HL-60 (cell line): Measurements from ENCODE around the gene ANO2.

Experiments used
- DNase-seq, 2 experiments: peaks; one replicate each; pipeline ENCODE4 v3.0.0-alpha.2; 2010 to 2020; ENCODE audit warnings: low read depth in 1 of 2, low spot score in 1 of 2
- H3K27ac ChIP-seq: fragments of 250-450 bp; sonication (Bioruptor Pico); replicated peaks from 2 replicates; pipeline ENCODE4 v1.5.1; 2020; ENCODE audit warnings: mild to moderate bottlenecking, moderate library complexity
- H3K27me3 ChIP-seq: fragments of 250-450 bp; sonication (Bioruptor Pico); 2 replicates; pipeline ENCODE4 v1.5.1; 2021; ENCODE audit warnings: mild to moderate bottlenecking, moderate library complexity; ENCODE audit not compliant: insufficient read depth, poor library complexity, severe bottlenecking
- H3K4me3 ChIP-seq: replicated peaks from 2 replicates; pipeline ENCODE4 v1.5.1; 2011; ENCODE audit warnings: mild to moderate bottlenecking, control low read depth, low read length; ENCODE audit not compliant: insufficient read depth
- GABPA ChIP-seq: IDR thresholded peaks from 2 replicates; pipeline ENCODE4 v1.6.1; 2012; ENCODE audit warnings: low read depth
- POLR2AphosphoS5 ChIP-seq: IDR thresholded peaks from 2 replicates; pipeline ENCODE4 v1.6.1; 2012; ENCODE audit warnings: low read depth
- SPI1 ChIP-seq: IDR thresholded peaks from 2 replicates; pipeline ENCODE4 v1.6.1; 2012; ENCODE audit warnings: low read depth, mild to moderate bottlenecking, borderline replicate concordance
- TF ChIP-seq, protein P1 (sequence below): IDR thresholded peaks from 2 replicates; pipeline ENCODE4 v1.6.1; 2012; ENCODE audit warnings: low read depth; ENCODE audit not compliant: insufficient replicate concordance
- TF ChIP-seq, protein P2 (sequence below): IDR thresholded peaks from one replicate; pipeline ENCODE4 v1.5.1; 2011; ENCODE audit warnings: low read length, control low read depth, inconsistent platforms; ENCODE audit not compliant: insufficient read depth

Gene ANO2

DNA sequence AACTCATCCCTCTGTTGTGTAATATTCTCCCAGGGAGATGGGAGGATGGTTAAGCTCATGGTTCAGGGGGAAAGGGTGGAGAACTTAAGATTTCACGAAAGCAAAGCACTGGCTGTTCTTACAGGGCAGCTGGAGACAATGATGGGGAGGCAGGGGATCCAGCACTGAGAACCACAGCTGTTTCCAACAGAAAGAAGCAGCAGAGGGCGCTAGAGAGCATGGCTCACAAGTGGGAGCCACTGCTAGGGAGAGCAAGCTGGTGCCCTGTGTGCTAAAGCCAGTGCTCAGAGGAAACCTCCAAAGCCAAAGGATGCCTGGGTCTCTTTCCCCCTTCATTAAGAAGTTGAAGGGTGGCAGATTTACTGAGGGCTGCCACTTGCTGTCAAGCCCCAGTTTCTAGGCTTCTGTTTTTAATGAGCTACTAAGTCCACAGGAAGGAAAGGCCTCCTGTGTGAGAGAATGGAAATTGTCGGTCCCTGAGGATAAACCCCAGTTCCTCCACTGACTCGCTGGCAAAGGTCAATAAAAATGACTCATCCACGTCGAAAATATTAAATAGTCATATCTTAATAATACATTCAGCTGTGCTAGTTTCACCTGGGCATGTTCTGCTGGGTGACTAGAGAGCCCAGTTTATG lies 199.7 kb downstream of the ANO2 start:
- Histone ChIP-seq H3K27ac (no peak overlapping the region), H3K4me3 (no peak overlapping the region), H3K27me3 (peaks cover 2% of the 10 kb centered on the region)
- TF ChIP-seq GABPA (no peak), POLR2AphosphoS5 (no peak), SPI1 (no peak)
- TF ChIP-seq, protein P1, sequence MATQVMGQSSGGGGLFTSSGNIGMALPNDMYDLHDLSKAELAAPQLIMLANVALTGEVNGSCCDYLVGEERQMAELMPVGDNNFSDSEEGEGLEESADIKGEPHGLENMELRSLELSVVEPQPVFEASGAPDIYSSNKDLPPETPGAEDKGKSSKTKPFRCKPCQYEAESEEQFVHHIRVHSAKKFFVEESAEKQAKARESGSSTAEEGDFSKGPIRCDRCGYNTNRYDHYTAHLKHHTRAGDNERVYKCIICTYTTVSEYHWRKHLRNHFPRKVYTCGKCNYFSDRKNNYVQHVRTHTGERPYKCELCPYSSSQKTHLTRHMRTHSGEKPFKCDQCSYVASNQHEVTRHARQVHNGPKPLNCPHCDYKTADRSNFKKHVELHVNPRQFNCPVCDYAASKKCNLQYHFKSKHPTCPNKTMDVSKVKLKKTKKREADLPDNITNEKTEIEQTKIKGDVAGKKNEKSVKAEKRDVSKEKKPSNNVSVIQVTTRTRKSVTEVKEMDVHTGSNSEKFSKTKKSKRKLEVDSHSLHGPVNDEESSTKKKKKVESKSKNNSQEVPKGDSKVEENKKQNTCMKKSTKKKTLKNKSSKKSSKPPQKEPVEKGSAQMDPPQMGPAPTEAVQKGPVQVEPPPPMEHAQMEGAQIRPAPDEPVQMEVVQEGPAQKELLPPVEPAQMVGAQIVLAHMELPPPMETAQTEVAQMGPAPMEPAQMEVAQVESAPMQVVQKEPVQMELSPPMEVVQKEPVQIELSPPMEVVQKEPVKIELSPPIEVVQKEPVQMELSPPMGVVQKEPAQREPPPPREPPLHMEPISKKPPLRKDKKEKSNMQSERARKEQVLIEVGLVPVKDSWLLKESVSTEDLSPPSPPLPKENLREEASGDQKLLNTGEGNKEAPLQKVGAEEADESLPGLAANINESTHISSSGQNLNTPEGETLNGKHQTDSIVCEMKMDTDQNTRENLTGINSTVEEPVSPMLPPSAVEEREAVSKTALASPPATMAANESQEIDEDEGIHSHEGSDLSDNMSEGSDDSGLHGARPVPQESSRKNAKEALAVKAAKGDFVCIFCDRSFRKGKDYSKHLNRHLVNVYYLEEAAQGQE: no peak
- TF ChIP-seq, protein P2, sequence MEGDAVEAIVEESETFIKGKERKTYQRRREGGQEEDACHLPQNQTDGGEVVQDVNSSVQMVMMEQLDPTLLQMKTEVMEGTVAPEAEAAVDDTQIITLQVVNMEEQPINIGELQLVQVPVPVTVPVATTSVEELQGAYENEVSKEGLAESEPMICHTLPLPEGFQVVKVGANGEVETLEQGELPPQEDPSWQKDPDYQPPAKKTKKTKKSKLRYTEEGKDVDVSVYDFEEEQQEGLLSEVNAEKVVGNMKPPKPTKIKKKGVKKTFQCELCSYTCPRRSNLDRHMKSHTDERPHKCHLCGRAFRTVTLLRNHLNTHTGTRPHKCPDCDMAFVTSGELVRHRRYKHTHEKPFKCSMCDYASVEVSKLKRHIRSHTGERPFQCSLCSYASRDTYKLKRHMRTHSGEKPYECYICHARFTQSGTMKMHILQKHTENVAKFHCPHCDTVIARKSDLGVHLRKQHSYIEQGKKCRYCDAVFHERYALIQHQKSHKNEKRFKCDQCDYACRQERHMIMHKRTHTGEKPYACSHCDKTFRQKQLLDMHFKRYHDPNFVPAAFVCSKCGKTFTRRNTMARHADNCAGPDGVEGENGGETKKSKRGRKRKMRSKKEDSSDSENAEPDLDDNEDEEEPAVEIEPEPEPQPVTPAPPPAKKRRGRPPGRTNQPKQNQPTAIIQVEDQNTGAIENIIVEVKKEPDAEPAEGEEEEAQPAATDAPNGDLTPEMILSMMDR: peak; percentile 72
- peak; percentile 4 to 54 for DNase-seq

DNA sequence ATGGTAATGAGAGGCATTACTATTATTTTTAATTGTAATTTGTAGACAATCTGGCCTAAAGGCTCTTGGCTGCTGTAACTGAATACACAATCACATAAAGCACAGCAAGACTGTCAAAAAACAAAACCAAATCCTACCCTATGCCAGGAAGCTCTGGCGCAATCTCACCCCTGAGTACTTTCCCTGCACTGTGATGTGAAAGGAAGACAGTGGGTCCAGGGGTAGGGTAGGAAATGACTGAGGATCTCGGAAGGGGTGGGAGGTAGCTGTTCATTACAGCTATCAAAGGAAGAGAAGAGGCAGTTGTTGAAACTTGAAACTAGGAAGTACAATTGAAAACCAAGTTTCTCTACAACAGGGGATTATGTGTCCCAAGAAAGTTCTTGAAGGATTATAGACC lies 202.8 kb downstream of the ANO2 start:
- Histone ChIP-seq H3K27me3 (peaks cover 2% of the 10 kb centered on the region), H3K27ac (no peak overlapping the region), H3K4me3 (no peak overlapping the region)
- no peak for DNase-seq
- TF ChIP-seq POLR2AphosphoS5: no peak

DNA sequence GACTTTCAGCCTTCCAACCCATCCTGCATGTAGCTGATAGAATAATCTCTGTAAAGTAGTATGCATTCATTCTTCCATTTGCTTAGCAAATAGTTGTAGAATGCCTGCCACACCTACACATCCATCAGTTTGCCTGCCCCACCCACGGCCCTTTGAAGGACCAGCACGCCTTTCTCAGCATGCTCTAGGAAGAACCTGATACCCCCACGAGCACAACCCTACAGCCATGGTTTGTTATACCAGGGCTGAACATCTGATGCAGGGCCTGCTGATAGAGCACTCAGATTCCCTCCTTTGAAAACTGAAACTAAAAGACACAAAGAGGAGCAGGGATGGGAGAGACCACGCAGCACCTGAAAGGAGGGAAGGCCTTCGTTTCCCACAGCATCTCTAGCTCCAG lies 205.1 kb downstream of the ANO2 start:
- Histone ChIP-seq H3K27ac (no peak overlapping the region), H3K27me3 (peaks cover 2% of the 10 kb centered on the region), H3K4me3 (no peak overlapping the region)
- DNase-seq: no peak
- TF ChIP-seq, protein P2: no peak

DNA sequence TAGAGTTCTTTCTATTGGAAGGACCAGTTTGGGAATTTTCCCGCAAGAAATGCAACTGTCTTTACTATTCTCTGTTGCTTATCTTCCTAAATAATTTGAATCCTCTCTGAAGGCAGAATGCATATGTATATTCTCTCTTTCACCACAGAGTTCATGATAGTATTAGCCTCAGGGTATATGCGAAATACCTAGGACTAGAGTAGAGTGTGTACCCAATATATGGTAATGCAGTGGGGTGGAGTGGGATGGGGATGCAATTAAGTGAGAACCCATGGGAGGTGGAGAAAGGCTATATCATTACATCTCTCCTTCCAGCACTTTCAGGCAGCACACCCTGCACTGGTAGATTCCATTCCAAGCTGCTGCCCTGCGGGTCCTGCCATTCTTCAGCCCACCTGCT lies 207.3 kb downstream of the ANO2 start:
- DNase-seq: no peak
- TF ChIP-seq, protein P1: no peak
- TF ChIP-seq SPI1 (no peak), POLR2AphosphoS5 (no peak), GABPA (no peak)
- TF ChIP-seq, protein P2: no peak

More for the DNA sequence above, 207.3 kb downstream of the ANO2 start:
- Histone ChIP-seq H3K27me3 (no peaks in the 10 kb centered on the region), H3K4me3 (no peak overlapping the region), H3K27ac (no peak overlapping the region)
